DND-41 (cell line): ENCODE data around the gene SETDB1.

ENCODE experiments used
- ATAC-seq: fragments of 200-7000 bp; cut with Tn5 transposase; 3 replicates; pipeline ENCODE4 v1.9.1; 2021; ENCODE audit warnings: low read depth; ENCODE audit not compliant: insufficient read depth
- DNase-seq: peaks from one replicate; pipeline ENCODE4 v3.0.0-alpha.2; 2020
- H2AFZ ChIP-seq: 2 replicates; pipeline ENCODE4 v1.6.0; 2012; ENCODE audit warnings: low read depth, low read length
- H3K27ac ChIP-seq: 2 replicates; pipeline ENCODE4 v1.5.1; 2012; ENCODE audit warnings: low read length, inconsistent platforms
- H3K27me3 ChIP-seq: fragments of 200-600 bp; sonication (generic); 2 replicates; pipeline ENCODE4 v1.6.0; 2012; ENCODE audit warnings: low read length, mild to moderate bottlenecking, inconsistent platforms; ENCODE audit not compliant: insufficient read depth, poor library complexity
- H3K36me3 ChIP-seq: 2 replicates; pipeline ENCODE4 v1.5.1; 2012; ENCODE audit warnings: low read length, inconsistent platforms; ENCODE audit not compliant: insufficient read depth
- H3K4me1 ChIP-seq: 2 replicates; pipeline ENCODE4 v1.5.1; 2012; ENCODE audit warnings: mild to moderate bottlenecking, low read length; ENCODE audit not compliant: insufficient read depth
- H3K4me2 ChIP-seq: 2 replicates; pipeline ENCODE4 v1.6.0; 2012; ENCODE audit warnings: mild to moderate bottlenecking, moderate library complexity, low read length, inconsistent platforms; ENCODE audit not compliant: insufficient read depth
- H3K4me3 ChIP-seq, 2 experiments: fragments of 200-600 bp in 1 of 2; shearing (Covaris generic) in 1 of 2; 2 replicates each; pipeline ENCODE4 v1.5.1; 2012 to 2016; ENCODE audit warnings: inconsistent platforms in 2 of 2, low read length in 2 of 2, mild to moderate bottlenecking in 2 of 2, low read depth in 1 of 2, moderate library complexity in 1 of 2
- H3K79me2 ChIP-seq: 2 replicates; pipeline ENCODE4 v1.6.0; 2012; ENCODE audit warnings: low read length, inconsistent platforms; ENCODE audit not compliant: insufficient read depth
- H3K9ac ChIP-seq: 2 replicates; pipeline ENCODE4 v1.6.0; 2012; ENCODE audit warnings: low read depth, mild to moderate bottlenecking, inconsistent platforms, low read length, moderate library complexity
- H3K9me3 ChIP-seq: 2 replicates; pipeline ENCODE4 v1.5.1; 2012; ENCODE audit warnings: low read length, moderate library complexity, mild to moderate bottlenecking, inconsistent platforms; ENCODE audit not compliant: insufficient read depth, severe bottlenecking
- H4K20me1 ChIP-seq: 2 replicates; pipeline ENCODE4 v1.6.0; 2012; ENCODE audit warnings: low read length; ENCODE audit not compliant: insufficient read depth
- CTCF ChIP-seq: IDR thresholded peaks from 2 replicates; pipeline ENCODE4 v1.5.1; 2012; ENCODE audit warnings: borderline replicate concordance, low read length, moderate library complexity, mild to moderate bottlenecking; ENCODE audit not compliant: poor library complexity, severe bottlenecking; ENCODE audit errors: extremely low read depth
- EZH2 ChIP-seq: IDR thresholded peaks from 3 replicates; pipeline ENCODE4 v1.6.1; 2012; ENCODE audit warnings: borderline replicate concordance, low read depth, mild to moderate bottlenecking, moderate library complexity, low read length, inconsistent platforms; ENCODE audit not compliant: severe bottlenecking

SETDB1 gene

GRCh38 chr1:151000408-151000807 is 74.2 kb downstream of the SETDB1 start:
- ATAC-seq (no peak), DNase-seq (no peak)
- no peak overlapping the region for H3K9ac ChIP-seq
- peaks cover 33% of the 10 kb centered on the region for H3K4me1 ChIP-seq
- no peaks in the 10 kb centered on the region; the same call in 1 of the 2 replicates for H3K36me3 ChIP-seq
- no peak overlapping the region for H3K4me3 ChIP-seq
- no peaks in the 10 kb centered on the region for H4K20me1 ChIP-seq
- no peak overlapping the region for H3K4me2 ChIP-seq
- H3K27me3 ChIP-seq, result no peaks in the 10 kb centered on the region
- TF ChIP-seq CTCF (no peak), EZH2 (no peak)
- H3K79me2 ChIP-seq, result no peaks in the 10 kb centered on the region
- H3K27ac ChIP-seq, result no peak overlapping the region
- H2AFZ ChIP-seq, result no peak overlapping the region
- H3K9me3 ChIP-seq, result no peaks in the 10 kb centered on the region

- no peak for ATAC-seq
- H4K20me1 ChIP-seq, result no peaks in the 10 kb centered on the region
- no peak overlapping the region for H3K4me3 ChIP-seq
- no peak for DNase-seq
- no peak overlapping the region for H3K4me2 ChIP-seq
- no peak overlapping the region for H3K27ac ChIP-seq
- H3K27me3 ChIP-seq, result no peaks in the 10 kb centered on the region
- H3K9ac ChIP-seq, result no peak overlapping the region
- H3K36me3 ChIP-seq, result no peaks in the 10 kb centered on the region; the same call in 1 of the 2 replicates
- TF ChIP-seq EZH2 (no peak), CTCF (no peak)
- no peaks in the 10 kb centered on the region for H3K79me2 ChIP-seq
- H3K9me3 ChIP-seq, result no peaks in the 10 kb centered on the region
- no peak overlapping the region for H2AFZ ChIP-seq
- peaks cover 38% of the 10 kb centered on the region for H3K4me1 ChIP-seq
Observed at GRCh38 chr1:151001602-151002001, 75.4 kb downstream of the SETDB1 start.

DNA sequence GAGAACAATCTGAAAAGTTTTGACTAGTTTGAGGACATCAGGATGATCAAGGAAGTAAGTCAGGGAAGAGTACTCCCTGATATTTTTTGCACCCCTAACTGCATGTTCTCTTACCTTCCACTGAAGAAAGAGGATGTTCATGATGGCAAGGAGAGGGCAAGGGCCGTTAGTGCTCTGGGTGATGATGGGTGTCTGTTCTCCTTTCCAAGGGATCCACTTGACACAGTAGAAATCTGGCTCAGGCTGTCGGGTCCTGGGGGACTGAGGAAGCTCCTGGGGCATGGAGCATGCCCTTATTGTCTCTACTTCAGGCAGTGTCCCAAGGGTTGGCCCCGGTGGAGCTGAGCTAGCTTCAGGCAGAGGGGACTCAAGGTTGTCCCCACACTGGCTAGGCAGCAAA is 75.9 kb downstream of the SETDB1 start:
- peaks cover 43% of the 10 kb centered on the region for H3K4me1 ChIP-seq
- H4K20me1 ChIP-seq, result no peaks in the 10 kb centered on the region
- TF ChIP-seq EZH2 (no peak), CTCF (no peak)
- no peak overlapping the region for H2AFZ ChIP-seq
- no peak overlapping the region for H3K4me3 ChIP-seq
- H3K79me2 ChIP-seq, result no peaks in the 10 kb centered on the region
- ATAC-seq (no peak), DNase-seq (no peak)
- no peaks in the 10 kb centered on the region for H3K27me3 ChIP-seq
- H3K9me3 ChIP-seq, result no peaks in the 10 kb centered on the region
- no peak overlapping the region for H3K9ac ChIP-seq
- H3K27ac ChIP-seq, result no peak overlapping the region
- H3K4me2 ChIP-seq, result no peak overlapping the region
- H3K36me3 ChIP-seq, result no peaks in the 10 kb centered on the region; the same call in 1 of the 2 replicates

DNA sequence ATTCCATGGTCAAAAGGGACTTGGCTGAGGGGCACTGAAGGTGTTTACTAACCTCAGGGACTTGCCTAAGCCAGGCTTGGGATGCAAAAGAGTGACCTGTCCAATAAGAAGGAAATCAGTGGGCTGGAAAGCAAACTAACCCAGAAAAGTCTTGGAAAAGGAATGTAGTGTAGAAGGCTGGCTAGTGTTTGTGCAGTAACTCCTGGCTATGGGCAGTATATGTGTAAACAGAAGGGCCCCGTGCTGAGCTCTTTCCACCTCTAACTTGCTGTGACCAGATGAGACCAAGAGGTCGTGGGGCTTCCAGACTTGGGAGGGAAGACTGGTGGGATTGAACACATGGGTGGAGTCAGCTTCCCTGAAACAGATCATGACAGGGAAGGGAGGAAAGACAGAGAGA is 76.4 kb downstream of the SETDB1 start:
- no peaks in the 10 kb centered on the region for H3K79me2 ChIP-seq
- 0 out of 2 replicates have a peak overlapping the region, but pooled peaks have one; percentile 8 for H3K9ac ChIP-seq
- peaks cover 48% of the 10 kb centered on the region for H3K4me1 ChIP-seq
- H3K36me3 ChIP-seq, result no peaks in the 10 kb centered on the region; the same call in 1 of the 2 replicates
- DNase-seq (no peak), ATAC-seq (no peak)
- H3K27me3 ChIP-seq, result no peaks in the 10 kb centered on the region
- H3K9me3 ChIP-seq, result no peaks in the 10 kb centered on the region
- no peak overlapping the region for H3K4me3 ChIP-seq
- H3K4me2 ChIP-seq, result peak overlapping the region; percentile 26
- 0 out of 2 replicates have a peak overlapping the region, but pooled peaks have one; percentile 4 for H3K27ac ChIP-seq
- no peak overlapping the region for H2AFZ ChIP-seq
- no peaks in the 10 kb centered on the region for H4K20me1 ChIP-seq
- TF ChIP-seq EZH2, result no peak
- no peak for TF ChIP-seq CTCF
